ENCODE data around the gene GEN1. TPM values are rescaled to one million over a fixed set of nuclear protein-coding genes. Genes with fewer than 3 reads are reported as not detected.

Gene GEN1
- total and polyA plus RNA-seq, 10 of the 15 experiments (the other 5 are each of a cell fraction or from before 2014, with no cell fraction given), result 6.0 to 49.6 (median 36.0) TPM

- no peak for TF ChIP-seq ZBTB11 (CRISPR knock-in tag; IDR thresholded peaks at IDR 0.05)
- TF ChIP-seq PRDM15 (CRISPR knock-in tag; IDR thresholded peaks at IDR 0.05), result no peak
- TF ChIP-seq PBX3 (IDR thresholded peaks at IDR 0.05; ENCODE audit: insufficient replicate concordance, low read depth, low read length), result no peak
- TF ChIP-seq EP300 (IDR thresholded peaks at IDR 0.05; ENCODE audit: borderline replicate concordance in 1 of 2, control insufficient read depth in 1 of 2, low read depth in 2 of 2, low read length in 2 of 2), result no peak
- peak; percentile 64; the same call in 1 of the 2 replicates for TF ChIP-seq SMC3 (IDR thresholded peaks at IDR 0.05; ENCODE audit: borderline replicate concordance, low read length)
- no peak for TF ChIP-seq ZSCAN29 (IDR thresholded peaks at IDR 0.05)
- no peak for TF ChIP-seq ESRRA (IDR thresholded peaks at IDR 0.05; ENCODE audit: low read length)
- peak; percentile 59 to 78 (median 75) for TF ChIP-seq CTCF (IDR thresholded peaks at IDR 0.05 in 2 of 3, conservative IDR thresholded peaks at IDR 0.05 in 1 of 3; ENCODE audit: control insufficient read depth in 2 of 3, extremely low read depth in 1 of 3, insufficient read depth in 1 of 3, low read depth in 3 of 3, low read length in 3 of 3)
Observed at GRCh38 chr2:17719562-17720371, 34.2 kb upstream of the GEN1 start (continued).
